HG03066 (cell line): ENCODE measurements around the gene HECTD4.

Source experiments
- ATAC-seq: cut with Tn5 transposase; IDR thresholded peaks from one replicate; pipeline ENCODE4 v1.9.1; 2021; ENCODE audit warnings: low read depth; ENCODE audit not compliant: unreplicated experiment

The HECTD4 gene

DNA sequence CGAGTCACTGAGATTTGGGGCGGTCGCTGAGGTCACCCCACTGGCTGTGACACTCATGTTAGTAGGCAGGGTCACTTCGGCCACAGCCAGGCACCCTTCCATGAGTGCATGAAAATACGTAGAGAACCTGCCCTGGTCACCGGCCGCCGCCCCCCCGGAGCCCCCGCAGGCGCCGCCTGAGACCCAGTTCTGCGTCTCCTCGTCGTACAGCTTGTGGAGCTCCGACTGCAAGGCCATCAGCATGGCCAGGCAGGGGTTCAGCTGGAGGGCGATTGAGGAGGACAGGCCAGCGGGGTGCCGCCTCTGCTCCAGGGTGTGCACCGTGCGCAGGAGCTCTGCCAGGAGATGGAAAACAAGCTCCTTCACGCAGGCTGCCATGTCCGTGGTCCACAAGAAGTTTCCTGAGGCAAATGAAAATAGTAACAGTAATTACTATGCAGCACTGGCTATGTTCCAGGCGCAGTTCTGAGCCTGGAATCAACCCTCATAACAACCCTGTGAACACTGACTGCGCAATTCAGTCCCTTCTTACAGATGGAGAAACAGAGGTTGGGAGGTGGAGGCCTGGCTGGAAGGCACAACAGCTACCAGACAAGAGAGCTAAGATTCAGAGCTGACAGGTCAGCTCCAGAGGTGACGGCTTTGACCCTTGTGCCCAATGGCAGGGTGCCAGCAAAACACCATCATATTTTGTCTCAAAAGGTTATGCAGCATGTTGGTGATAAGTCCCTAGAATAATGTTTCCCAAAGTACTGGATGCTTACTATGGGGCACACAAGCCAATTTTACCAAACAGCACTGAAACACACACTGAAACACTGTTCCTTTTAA is 196.9 kb downstream of the HECTD4 start:
- ATAC-seq = no peak

DNA sequence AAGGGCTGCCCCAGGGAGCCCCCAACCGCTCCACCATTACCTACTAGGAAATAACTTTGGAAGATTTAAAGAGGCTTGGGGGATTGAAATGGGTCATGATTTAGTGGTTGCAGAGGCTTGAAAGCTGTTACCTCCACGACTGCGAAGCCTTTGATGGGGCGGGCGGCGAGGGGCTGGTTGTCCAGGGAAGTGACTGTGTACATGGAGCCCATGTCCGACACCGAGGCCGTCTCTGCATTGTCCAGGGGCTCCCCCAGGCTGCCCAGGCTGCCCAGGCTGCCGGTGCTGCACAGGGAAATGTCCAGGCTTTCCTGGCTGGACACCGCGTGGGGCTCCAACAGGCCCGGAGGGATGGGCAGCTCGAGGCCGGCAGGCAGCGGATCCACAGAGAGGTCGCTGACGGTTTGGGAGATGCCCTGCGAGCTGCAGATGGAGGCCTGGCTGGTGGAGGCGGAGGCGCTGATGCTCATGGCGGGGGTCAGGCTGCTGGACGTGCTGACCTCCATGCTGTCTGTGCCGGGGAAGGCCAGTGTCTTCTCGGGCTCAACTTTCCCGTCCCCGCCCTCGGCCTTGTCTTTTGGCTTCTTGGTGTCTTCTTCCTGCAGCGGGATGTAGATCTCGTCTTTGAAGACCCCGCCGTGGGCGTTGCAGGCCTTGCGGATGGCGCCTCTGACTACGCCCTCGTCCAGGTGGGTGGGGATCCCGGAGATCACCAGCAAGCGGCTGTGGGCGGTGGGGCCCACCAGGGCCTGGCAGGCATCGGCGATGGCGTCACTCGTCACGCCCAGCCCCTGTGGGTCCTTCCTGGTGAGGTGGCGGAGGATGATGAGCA is 198.0 kb downstream of the HECTD4 start:
- ATAC-seq = no peak

DNA sequence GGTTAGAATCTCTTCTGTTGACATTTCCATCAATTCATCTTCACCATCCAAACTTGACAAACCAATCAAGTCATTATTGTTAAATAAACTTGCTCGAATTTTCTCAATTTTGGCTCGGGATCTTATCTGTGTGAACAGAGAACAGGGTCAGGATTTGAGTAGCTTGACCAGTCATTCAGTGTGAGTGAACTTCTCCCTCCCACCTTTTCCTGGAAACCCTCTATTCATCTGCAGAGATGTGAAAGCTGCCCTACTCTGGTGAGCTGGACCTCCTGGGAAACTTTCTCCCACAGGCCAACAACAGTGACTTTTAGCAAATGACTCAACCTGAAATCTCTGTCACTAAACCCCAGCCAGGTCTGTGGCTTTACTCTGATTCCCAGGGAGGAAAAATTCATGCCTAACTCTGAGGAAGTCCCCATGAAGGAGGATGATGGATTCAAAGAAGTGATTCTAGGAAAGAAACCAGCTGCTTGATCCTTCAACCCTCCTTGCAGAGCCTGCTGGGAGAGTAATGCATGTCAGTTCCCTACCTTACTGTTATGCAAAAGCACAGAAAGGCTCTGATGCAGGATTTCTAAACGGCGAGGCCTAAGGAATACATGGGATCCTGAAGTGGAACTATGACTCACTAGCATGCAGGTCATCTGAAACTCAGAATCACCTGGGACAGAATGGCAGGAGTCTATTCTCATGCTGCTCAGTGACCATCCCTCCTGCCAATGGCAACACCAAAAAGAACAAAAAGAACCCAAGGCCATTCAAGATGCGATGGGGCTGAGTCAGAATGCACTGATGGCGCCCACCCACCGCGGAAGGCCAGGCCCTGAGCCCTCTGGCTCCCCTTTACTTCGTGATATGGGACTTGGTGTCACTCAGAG is 198.8 kb downstream of the HECTD4 start:
- no peak for ATAC-seq

DNA sequence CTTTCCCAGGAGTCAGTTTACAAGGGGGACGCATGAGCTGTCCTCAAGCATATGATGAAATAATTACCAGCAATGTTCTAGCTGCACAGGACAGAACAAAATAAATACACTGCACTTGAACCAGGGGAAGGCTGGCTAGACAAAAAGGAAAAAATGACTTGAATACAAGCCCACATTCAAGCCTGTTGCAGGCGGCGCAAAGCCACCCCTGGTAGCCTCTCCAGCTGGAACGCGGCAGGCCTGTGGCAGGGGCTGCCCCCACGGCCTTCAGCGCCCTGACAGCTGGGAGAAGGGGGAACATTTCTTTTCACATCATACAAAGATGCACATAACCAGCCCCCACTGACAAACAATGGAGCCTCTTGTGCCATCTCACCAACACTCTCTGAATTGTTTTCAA is 199.7 kb downstream of the HECTD4 start:
- no peak for ATAC-seq

DNA sequence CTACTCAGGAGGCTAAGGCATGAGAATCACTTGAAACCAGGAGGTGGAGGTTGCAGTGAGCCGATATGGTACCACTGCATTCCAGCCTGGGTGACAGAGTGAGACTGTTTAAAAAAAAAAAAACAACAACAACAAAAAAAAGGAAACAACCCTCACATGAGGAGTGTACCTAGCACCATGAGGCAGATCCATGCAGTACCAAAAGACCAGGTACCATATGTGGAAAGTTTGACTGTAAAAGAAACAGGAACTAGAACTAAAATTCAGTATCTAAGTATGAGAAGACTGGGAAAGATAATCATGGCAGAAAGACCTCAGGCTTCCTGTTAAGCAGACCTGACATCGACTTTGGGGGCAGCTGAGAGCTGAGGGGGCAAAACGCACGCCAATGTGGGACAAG is 201.8 kb downstream of the HECTD4 start:
- ATAC-seq = no peak

DNA sequence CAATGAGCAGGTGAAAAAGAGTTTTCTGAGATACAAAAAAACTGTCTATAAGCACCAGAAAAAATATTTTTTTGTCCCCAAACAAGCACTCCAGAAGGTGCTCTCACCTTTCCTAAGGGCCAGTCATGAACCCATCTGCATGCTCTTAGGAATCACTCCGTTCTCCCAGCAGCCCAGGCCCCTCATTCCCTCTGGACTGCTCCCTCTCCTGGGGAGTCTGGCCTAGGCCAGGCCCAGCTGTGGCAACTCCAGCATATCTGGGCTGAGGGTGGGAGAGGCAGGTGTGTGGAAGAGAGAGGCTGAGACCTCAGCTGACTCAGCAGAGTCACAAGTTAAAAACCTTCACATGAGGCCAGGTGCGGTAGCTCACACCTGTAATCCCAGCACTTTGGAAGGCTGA is 202.3 kb downstream of the HECTD4 start:
- no peak for ATAC-seq

DNA sequence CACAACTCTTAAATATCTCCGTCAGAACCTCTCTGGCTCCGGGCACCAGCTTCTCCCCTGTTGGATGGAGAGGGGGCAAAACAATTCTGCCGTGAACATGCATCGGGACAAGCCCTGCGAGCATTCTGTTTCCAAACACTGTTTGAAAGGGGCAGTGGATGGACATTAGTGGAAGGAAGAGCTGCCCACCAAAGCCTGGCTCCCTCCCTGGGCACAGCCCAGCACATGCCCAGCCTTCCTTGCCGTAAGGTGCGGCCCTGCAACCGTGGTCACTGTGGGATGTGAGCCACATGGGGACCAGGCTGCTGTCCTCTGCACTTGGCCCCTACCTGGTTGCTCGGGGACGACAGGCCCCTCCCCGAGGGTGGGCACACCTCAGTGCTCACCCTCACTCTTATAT is 202.9 kb downstream of the HECTD4 start:
- ATAC-seq = no peak

DNA sequence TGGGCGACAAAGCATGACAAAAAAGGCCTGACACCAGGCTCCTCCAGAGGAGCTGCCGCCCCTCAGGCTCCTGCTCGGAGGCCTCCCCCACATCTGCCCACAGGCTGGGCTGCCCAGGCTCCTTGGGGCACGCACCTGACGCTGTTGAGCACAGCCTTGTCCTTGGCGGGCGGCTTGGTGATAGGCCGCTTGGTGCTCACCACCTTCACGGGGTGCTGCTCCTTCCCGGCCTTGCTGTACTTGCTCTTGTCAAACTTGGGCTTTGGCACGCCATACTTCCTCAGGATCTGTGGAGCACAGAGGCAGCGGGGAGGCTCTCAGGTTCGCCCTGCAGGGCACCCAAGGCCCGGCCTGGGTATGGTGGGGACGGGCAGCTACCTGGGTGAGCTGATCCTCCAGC is 203.4 kb downstream of the HECTD4 start:
- ATAC-seq = no peak

DNA sequence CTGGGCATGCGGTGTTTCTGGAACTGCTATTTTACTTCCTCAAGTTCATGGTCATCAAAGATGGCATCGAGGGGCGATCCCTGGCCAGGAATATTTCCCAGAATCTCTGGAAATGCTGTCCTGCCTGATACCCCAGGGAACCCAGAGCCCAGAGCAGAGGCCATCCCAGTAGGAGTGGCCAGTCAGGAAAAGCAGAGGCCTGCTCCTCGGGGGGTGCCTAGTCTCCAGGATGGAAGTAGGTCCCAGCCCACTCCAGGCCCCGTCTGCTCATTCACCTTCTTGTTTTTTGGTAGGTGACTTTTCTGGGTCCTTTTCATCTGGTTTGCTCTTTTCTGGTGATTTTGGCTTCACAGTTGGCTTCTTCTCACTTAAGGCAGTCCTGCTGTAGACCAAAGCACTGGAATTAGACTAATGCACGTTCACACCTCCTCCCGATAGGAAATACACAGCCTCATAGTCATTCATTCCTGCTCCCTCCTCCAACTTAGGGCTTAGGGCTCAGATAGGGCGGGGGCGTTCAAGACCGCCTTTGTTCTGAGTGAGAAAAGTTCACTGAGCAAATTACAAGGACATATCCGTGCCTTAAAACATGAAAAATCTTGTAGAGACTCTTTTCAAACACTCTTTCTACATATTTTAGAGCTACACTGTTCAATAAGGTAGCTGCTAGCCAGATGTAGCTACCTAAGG is 205.8 kb downstream of the HECTD4 start:
- ATAC-seq = no peak

DNA sequence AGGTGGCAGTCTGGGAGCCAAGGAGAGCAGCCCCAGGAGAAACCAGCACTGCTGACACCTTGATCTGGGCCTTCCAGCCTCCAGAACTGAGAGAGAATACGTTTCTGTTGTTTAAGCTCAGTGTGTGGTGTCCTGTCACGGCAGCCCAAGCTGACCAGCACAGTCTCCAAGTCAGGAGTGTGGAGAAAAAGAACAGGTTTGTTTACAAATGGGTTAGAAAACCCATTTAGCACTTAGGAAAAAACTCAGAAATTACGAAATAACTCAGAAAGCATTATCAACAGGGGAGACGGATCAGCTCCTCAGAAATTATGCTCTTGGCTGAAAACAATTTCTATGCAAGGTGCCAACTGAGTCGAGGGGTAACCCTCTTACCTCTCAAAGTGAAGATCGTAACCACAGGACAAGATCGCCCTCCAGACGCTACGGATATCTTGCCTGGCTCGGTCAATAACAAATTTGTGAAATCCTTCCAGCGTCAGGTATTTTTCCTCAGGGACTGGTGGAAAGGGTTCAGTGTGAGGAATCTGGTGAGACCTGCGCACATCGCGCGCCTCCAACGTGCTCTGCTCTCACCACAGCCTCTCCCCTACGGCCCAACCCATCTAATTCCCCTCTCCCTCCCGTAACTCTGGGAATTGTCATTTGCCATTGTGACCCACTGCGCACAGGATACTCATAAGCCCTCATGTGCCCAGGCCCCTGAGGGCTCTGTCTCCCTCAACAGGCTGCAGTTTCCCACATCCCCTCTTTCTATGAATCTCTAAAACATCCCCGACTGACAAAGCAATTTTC is 206.7 kb downstream of the HECTD4 start:
- ATAC-seq = no peak

DNA sequence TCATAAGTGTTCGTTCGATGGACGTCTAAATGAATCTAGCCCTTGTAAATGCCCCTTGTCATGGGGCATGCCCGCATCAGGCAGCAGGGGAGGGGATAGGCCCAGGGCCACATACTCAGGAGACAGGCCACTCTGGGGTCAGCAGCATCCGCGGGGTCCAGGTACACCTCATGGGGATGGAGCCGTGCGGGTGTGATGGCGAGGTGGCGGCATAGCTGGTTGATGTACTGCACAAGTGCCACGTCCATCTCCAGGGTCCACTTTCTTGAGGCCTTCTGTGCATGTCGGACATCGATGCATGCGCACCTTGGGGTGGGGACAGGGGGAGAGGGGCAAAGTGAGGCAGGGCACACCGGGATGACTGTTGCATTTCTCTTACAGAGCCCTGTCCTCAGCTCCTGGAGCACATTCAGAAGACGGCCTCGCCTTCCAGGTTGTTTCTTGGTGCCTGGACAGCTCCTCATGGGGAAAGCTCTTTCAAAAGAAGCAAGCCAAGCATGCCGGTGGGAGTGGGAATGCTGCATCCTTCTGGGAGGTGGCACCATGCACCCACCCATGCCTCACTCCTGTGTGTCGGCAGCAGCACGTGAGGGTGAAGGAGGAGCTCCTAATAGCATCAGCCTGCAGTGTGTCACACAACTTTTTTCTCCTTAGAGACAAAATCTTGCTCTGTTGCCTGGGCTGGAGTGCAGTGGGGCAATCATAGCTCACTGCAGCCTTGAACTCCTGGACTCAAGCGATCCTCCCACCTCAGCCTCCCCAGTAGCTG is 209.5 kb downstream of the HECTD4 start:
- no peak for ATAC-seq

DNA sequence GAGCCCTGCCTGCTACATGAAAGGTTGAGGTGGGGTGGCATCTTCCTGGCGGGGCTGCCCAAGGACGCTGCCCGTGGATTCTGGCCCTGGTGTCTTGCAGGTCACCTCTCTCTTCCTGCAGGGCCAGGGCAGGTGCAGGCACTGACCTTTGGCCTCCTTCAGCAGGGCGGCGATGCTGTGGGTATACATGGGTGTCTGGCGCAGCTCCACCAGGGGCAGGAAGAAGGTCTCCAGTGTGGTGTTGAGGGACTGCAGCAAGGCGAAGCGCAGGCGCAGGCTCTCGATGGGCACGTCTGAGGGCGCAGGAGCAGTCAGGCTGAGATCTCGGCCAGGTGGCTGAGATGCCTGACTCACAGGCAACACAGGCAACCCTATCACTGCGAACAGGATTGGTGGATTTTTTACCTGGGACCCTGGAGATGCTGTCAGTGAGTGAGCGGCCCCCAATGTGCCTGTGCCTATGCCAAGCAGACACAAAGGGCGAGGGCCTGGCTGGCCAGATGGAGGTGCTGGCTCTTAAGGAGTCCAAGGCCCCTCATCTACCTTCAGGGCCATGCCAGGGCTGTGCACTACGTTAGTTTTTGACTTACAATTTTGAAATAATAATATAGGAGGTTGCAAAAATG is 211.1 kb downstream of the HECTD4 start:
- ATAC-seq = no peak

DNA sequence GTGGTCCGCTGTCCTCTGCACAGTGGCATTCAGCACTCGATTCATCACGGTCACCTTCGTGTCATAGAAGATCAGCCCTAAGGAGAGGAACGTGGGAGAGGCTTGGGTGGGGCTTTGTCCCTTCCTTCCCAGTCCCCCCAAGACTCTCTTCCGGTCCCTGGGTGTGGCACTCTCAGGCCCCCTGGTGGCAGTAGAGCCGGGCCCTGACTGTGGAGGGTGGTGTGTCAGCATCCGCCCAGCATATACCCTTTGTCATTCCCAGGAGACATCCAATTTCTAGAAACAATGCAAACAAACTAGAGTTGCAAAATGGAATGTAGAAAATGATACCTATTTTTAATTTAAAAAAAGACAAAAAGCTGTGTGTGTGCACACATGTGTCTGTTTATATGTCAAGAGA is 211.9 kb downstream of the HECTD4 start:
- ATAC-seq = no peak

DNA sequence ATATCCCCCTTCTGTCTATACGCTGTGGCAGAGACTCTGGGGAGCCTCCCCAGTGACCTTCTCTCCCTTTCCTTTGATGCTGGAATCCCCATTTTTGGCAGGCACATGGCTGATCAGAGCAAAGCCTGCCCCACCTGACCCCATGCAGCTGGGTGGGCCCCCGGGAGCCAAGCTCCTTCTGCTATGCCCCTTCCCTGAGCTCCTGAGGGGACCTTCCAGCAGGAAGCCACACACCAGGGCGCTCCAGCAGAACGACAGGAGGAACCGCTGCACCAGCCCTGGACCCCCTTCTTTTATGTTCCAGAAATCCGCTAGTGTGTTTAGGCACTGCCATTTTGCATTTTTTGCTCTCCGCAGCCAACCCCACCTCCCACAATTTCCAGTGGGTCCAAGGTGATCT is 212.3 kb downstream of the HECTD4 start:
- ATAC-seq = no peak

DNA sequence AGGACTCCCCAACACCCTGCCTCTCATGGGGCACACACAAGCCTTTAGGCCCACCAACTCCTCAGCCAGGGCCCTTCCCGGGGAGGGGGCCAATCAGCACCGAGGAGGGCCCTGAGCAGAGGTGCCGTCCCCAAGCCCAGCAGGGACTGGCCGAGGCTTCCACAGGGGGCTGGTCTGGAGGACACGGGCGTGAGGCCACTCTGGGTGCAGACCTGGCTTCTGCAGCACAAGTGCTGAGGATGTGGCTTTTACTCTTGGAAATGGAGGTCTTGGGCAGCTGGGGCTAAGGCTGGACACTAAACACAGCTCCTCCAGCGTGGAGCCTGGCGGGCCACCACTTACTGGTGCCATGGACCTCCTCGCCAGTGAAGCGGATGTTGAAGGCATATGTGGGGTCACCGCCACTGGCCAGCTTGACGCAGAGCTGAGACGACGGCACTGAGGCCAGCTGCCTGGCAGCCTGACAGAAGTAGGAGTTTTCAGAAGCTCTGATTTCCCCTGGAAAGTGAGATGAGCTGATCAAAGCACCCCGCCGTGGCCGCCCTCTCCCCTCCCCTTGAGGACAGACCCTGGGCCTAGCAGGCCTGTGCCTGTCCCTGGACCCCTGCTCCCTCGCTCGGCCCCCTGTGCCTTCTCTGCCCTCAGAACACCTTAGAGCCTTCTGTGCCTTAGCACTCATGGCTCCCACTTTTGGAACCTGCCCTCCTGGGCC is 212.9 kb downstream of the HECTD4 start:
- ATAC-seq = no peak

DNA sequence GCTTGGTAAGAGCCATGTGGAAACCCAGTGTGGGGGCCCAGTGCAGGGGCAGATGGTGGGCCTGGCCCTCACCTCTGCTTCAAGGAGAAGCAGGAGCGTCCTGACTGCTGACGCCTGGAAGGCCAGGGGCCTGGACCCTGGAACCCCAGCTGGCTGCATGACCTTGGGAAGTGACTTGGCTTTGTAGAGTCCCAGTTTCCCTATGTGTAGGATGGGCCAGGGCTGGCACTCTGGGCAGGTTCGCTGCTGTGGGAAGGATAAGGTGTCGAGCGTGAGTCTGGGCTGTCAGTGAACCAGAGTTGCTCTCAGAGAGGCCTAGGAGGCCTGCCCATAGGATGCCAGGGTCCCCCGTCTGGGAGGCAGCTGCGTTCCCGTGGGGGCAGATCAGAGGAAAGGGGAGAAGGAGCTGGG is 213.7 kb downstream of the HECTD4 start:
- ATAC-seq = no peak

DNA sequence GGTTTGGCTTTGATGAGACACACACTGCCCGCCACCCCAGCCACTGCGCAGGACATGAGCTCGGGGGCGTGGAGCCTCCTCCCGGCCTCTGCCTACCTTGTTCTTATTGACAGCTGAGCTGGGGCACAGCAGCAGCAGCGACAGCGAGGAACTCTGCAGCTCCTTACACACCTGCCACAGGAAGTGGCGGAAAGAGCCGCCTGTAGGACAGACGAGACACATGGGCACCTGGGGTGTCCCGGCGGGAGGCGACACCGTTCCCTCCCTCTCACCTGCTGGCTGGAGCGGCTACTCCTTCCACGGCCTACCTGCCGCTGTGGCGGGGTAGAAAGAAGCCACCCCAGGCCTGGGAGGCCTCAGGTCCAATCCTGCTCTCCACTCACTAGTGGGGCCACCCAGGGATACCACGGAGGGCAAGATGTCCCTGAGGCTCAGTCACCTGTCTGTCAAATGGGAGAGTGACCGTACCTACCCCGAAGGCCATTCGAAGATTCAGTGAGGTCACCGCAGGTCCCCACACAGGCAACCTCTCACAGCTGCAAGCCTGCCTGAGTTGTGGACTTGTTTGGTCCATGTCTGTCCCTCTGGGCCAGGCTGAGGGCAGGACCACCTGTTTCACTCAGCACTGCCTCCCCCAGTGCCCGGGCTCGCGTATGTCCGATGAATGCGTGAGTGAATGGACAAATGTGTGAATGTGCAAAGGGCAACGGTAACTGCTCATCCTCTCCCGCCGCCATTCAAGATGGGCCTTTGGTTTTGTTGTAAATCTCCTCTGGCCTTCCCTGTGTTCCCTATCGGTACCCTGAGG is 214.3 kb downstream of the HECTD4 start:
- ATAC-seq = no peak
